ENCODE data around the gene AIF1L.
"Not testable (repeated sequence)": the region's sequence is repeated elsewhere in the genome, so short reads cannot be mapped to it uniquely, and the experiment has no call there.

AIF1L gene

DNA sequence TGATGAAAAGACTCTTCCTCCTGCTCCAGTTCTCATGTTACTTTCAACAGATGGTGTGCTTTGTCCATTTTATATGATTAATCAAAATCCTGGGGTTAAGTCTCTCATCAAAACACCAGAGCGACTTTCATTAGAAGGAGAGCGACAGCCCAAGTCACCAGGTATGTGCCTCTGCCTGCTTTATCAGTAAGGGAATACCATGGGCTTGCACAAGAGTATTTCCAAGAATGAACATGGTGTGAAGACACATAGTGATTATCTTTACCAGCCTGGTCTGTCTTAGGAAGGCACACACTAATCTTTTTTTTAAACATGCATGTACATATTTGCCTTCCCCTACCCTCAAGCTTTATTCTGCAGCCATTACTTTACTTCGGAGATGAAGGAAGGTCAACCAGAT is 44.2 kb downstream of the AIF1L start:
- TF ChIP-seq POLR2AphosphoS5 (IDR thresholded peaks at IDR 0.05; ENCODE audit: low read depth, low read length) (no peak), POLR2A (IDR thresholded peaks at IDR 0.05; ENCODE audit: low read depth, low read length) (no peak), TAF1 (IDR thresholded peaks at IDR 0.05; ENCODE audit: borderline replicate concordance, low read depth, low read length) (no peak)
- DNase-seq (ENCODE audit: insufficient read length) (no peak), FAIRE-seq (no peak)

- TF ChIP-seq TAF1 (IDR thresholded peaks at IDR 0.05; ENCODE audit: borderline replicate concordance, low read depth, low read length), result no peak
- FAIRE-seq, result no peak
- DNase-seq (ENCODE audit: insufficient read length), result no peak
Measured at GRCh38 chr9:131142160-131142559, 45.8 kb downstream of the AIF1L start.

DNA sequence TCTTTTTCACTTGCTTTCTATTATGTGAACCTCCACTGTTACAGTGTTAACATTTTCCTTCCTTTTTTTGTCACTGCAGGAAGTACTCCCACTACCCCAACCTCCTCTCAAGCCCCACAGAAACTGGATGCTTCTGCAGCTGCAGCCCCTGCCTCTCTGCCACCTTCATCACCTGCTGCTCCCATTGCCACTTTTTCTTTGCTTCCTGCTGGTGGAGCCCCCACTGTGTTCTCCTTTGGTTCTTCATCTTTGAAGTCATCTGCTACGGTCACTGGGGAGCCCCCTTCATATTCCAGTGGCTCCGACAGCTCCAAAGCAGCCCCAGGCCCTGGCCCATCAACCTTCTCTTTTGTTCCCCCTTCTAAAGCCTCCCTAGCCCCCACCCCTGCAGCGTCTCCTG is 47.9 kb downstream of the AIF1L start:
- FAIRE-seq (no peak), DNase-seq (ENCODE audit: insufficient read length) (no peak)
- TF ChIP-seq POLR2A (IDR thresholded peaks at IDR 0.05; ENCODE audit: low read depth, low read length) (no peak), POLR2AphosphoS5 (IDR thresholded peaks at IDR 0.05; ENCODE audit: low read depth, low read length) (no peak), TAF1 (IDR thresholded peaks at IDR 0.05; ENCODE audit: borderline replicate concordance, low read depth, low read length) (no peak)

- no peak for FAIRE-seq
- no peak for DNase-seq (ENCODE audit: insufficient read length)
- TF ChIP-seq POLR2A (IDR thresholded peaks at IDR 0.05; ENCODE audit: low read depth, low read length) (no peak), POLR2AphosphoS5 (IDR thresholded peaks at IDR 0.05; ENCODE audit: low read depth, low read length) (no peak), TAF1 (IDR thresholded peaks at IDR 0.05; ENCODE audit: borderline replicate concordance, low read depth, low read length) (no peak)
Measured at GRCh38 chr9:131145245-131145644, 48.9 kb downstream of the AIF1L start.

- FAIRE-seq, result no peak
- DNase-seq (ENCODE audit: insufficient read length), result no peak
- no peak for TF ChIP-seq POLR2A (IDR thresholded peaks at IDR 0.05; ENCODE audit: low read depth, low read length)
Measured at GRCh38 chr9:131146186-131146585, 49.9 kb downstream of the AIF1L start.

DNA sequence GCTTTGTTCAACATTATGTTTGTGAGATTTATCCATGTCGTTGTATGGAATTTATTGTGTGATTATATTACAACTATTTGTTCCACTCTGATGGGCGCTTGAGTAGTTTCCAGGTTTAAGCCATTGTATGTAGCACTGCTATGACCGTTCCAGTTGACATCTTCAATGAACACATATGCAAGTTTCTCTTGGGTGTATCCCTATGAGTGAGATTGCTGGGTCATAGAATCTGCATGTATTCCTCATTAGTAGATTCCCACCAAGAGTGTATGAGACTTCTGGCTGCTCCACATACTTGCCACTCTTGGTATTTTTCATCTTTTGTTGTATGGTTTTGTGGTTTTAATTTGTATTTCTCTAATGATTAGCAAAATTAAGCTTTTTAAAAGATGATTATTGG is 51.9 kb downstream of the AIF1L start:
- FAIRE-seq (no peak), DNase-seq (ENCODE audit: insufficient read length) (no peak)
- TF ChIP-seq POLR2AphosphoS5 (IDR thresholded peaks at IDR 0.05; ENCODE audit: low read depth, low read length) (no peak), TAF1 (IDR thresholded peaks at IDR 0.05; ENCODE audit: borderline replicate concordance, low read depth, low read length) (no peak), POLR2A (IDR thresholded peaks at IDR 0.05; ENCODE audit: low read depth, low read length) (no peak)

DNA sequence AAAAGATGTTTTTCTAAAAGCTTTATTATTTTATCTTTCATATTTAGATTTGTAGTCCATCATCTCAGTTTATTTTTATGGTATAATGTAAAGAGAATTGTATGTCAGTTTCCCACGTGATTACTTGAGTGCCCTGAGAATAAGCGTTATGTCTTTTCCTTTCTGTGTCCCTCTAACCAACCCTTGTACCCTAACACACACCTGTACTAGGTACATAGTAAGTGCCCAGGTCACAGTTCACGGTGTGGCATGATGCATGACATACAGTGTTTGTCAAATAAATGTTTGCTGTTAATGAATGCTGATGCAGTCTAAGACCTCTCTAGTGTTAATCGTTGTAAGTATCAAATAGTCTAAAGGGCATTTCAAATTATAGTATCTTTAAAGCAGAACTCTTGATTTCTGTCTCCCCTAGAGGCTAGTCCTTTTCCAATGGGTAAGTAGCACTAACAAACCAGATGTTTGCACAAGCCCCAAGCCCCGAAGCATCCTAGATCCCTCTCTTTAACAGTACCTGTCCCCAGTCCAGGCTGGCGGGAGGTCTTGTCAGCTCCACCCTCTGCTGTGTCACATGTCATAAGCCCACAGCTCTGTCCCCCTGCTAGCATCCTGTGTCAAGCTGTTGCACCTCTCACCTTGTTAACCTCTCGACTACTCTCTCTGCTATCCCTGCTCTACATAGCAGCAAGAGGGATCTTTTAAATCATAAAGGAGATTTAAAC is 52.8 kb downstream of the AIF1L start:
- FAIRE-seq (no peak), DNase-seq (ENCODE audit: insufficient read length) (no peak)
- TF ChIP-seq POLR2AphosphoS5 (IDR thresholded peaks at IDR 0.05; ENCODE audit: low read depth, low read length) (no peak), POLR2A (IDR thresholded peaks at IDR 0.05; ENCODE audit: low read depth, low read length) (no peak), TAF1 (IDR thresholded peaks at IDR 0.05; ENCODE audit: borderline replicate concordance, low read depth, low read length) (no peak)

DNA sequence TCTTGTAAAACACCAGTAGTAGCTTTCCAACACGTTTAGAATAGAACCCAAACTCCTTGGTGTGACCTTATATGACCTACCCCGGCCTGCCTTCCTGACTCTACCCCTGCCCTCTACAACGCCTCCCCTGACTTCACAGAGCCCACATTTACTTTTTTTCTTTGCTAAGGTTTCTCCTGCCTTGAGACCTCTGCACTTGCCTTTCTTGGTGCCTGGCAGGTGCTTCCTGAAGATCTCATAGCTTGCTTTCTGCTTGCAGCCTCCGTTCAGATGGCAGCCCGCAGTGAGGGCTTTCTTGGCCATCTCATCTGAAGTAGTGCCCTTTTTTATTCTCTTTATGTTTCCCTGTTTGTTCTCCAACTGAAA is 53.3 kb downstream of the AIF1L start:
- no peak for DNase-seq (ENCODE audit: insufficient read length)
- FAIRE-seq, result no peak
- no peak for TF ChIP-seq TAF1 (IDR thresholded peaks at IDR 0.05; ENCODE audit: borderline replicate concordance, low read depth, low read length)
- TF ChIP-seq POLR2AphosphoS5 (IDR thresholded peaks at IDR 0.05; ENCODE audit: low read depth, low read length), result no peak
- TF ChIP-seq POLR2A (IDR thresholded peaks at IDR 0.05; ENCODE audit: low read depth, low read length), result no peak

- FAIRE-seq (no peak), DNase-seq (ENCODE audit: insufficient read length) (no peak)
- no peak for TF ChIP-seq POLR2AphosphoS5 (IDR thresholded peaks at IDR 0.05; ENCODE audit: low read depth, low read length)
- TF ChIP-seq TAF1 (IDR thresholded peaks at IDR 0.05; ENCODE audit: borderline replicate concordance, low read depth, low read length), result no peak
- no peak for TF ChIP-seq POLR2A (IDR thresholded peaks at IDR 0.05; ENCODE audit: low read depth, low read length)
Measured at GRCh38 chr9:131153595-131153994, 57.3 kb downstream of the AIF1L start.

- FAIRE-seq; DNase-seq (ENCODE audit: insufficient read length): not testable (repeated sequence)
Measured at GRCh38 chr9:131158673-131159072, 62.3 kb downstream of the AIF1L start.

DNA sequence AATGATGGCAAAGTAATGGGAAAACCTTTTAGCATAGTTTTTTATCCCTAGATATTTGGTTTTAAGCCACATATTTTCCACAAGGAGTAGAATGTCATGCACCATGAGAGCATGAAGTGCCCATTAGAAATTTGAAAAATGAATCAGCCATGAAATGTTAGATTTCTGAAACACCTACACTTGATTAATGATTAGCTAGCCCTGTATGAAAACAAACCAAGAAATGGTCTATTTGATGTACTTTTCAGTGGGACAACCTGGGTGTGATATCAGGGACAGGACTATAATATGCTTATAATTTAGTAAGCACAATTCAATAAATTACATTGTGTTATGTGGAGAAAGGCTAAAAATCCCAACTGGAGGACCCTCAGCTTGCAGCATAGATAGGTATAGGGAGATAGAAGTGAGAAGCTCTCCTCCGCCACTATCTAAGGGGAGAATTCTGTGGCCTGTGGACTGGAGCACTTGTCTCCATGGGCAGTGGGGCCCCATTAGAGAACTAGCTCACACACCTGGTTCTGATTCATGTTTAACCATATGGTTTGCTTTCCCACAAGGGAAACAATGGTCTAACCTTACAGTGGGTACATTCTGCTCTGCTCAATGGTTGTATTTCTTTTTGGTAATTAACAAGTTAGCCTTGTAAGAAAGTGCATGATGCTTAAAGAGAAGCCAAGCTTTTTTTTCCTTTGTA is 64.2 kb downstream of the AIF1L start:
- no peak for FAIRE-seq
- DNase-seq (ENCODE audit: insufficient read length), result no peak
- TF ChIP-seq TAF1 (IDR thresholded peaks at IDR 0.05; ENCODE audit: borderline replicate concordance, low read depth, low read length) (no peak), POLR2AphosphoS5 (IDR thresholded peaks at IDR 0.05; ENCODE audit: low read depth, low read length) (no peak), POLR2A (IDR thresholded peaks at IDR 0.05; ENCODE audit: low read depth, low read length) (no peak)

GRCh38 chr9:131161585-131161984 is 65.3 kb downstream of the AIF1L start:
- FAIRE-seq (no peak), DNase-seq (ENCODE audit: insufficient read length) (no peak)
- no peak for TF ChIP-seq POLR2AphosphoS5 (IDR thresholded peaks at IDR 0.05; ENCODE audit: low read depth, low read length)
- no peak for TF ChIP-seq POLR2A (IDR thresholded peaks at IDR 0.05; ENCODE audit: low read depth, low read length)
- no peak for TF ChIP-seq TAF1 (IDR thresholded peaks at IDR 0.05; ENCODE audit: borderline replicate concordance, low read depth, low read length)

All from GM12892 (cell line).